Measurements from ENCODE around the gene THOC1. TPM values are rescaled to one million over a fixed set of nuclear protein-coding genes. Genes with fewer than 3 reads are reported as not detected.

THOC1 gene
- polyA plus RNA-seq, 2 donors: 17.6 to 39.2 TPM

- no peaks in the 10 kb centered on the region for H3K4me1 ChIP-seq (ENCODE audit: control insufficient read depth in 2 of 2, insufficient read depth in 2 of 2, low read length in 1 of 2)
- peaks cover 3 to 4% of the 10 kb centered on the region in 2 donors for H3K36me3 ChIP-seq (ENCODE audit: control insufficient read depth in 2 of 2, insufficient read depth in 2 of 2, low read length in 1 of 2)
- no peaks in the 10 kb centered on the region for H3K9me3 ChIP-seq (ENCODE audit: control insufficient read depth in 2 of 2, insufficient read depth in 1 of 2, low read depth in 1 of 2, low read length in 1 of 2)
- 82 to 93% methylated on average over 4 of the region's 4 CpGs for WGBS, 2 donors
- no peak overlapping the region for H3K27ac ChIP-seq (ENCODE audit: low read depth in 2 of 2, low read length in 1 of 2)
- no peak overlapping the region for H3K4me3 ChIP-seq (ENCODE audit: low read depth in 1 of 2, low read length in 2 of 2)
- H3K27me3 ChIP-seq (ENCODE audit: control insufficient read depth in 1 of 2, insufficient read depth in 2 of 2, low read length in 2 of 2): no peaks in the 10 kb centered on the region
These were observed 39.9 kb downstream of the THOC1 start for GRCh38 chr18:227902-228301.

- no peak overlapping the region for H3K4me3 ChIP-seq (ENCODE audit: low read depth in 1 of 2, low read length in 2 of 2)
- WGBS, 2 donors: 88 to 94% methylated on average over 6 of the region's 6 CpGs
- no peak overlapping the region for H3K27ac ChIP-seq (ENCODE audit: low read depth in 2 of 2, low read length in 1 of 2)
- no peaks in the 10 kb centered on the region for H3K4me1 ChIP-seq (ENCODE audit: control insufficient read depth in 2 of 2, insufficient read depth in 2 of 2, low read length in 1 of 2)
- no peaks in the 10 kb centered on the region for H3K27me3 ChIP-seq (ENCODE audit: control insufficient read depth in 1 of 2, insufficient read depth in 2 of 2, low read length in 2 of 2)
- H3K9me3 ChIP-seq (ENCODE audit: control insufficient read depth in 2 of 2, insufficient read depth in 1 of 2, low read depth in 1 of 2, low read length in 1 of 2): no peaks in the 10 kb centered on the region
- H3K36me3 ChIP-seq (ENCODE audit: control insufficient read depth in 2 of 2, insufficient read depth in 2 of 2, low read length in 1 of 2): peaks cover 3 to 4% of the 10 kb centered on the region in 2 donors
These were observed 40.5 kb downstream of the THOC1 start for GRCh38 chr18:227374-227773.

- 91 to 95% methylated on average over 4 of the region's 4 CpGs for WGBS, 2 donors
- Histone ChIP-seq H3K27ac (ENCODE audit: low read depth in 2 of 2, low read length in 1 of 2) (no peak overlapping the region), H3K4me1 (ENCODE audit: control insufficient read depth in 2 of 2, insufficient read depth in 2 of 2, low read length in 1 of 2) (no peaks in the 10 kb centered on the region), H3K9me3 (ENCODE audit: control insufficient read depth in 2 of 2, insufficient read depth in 1 of 2, low read depth in 1 of 2, low read length in 1 of 2) (no peaks in the 10 kb centered on the region), H3K4me3 (ENCODE audit: low read depth in 1 of 2, low read length in 2 of 2) (no peak overlapping the region), H3K36me3 (ENCODE audit: control insufficient read depth in 2 of 2, insufficient read depth in 2 of 2, low read length in 1 of 2) (peaks cover 3 to 4% of the 10 kb centered on the region in 2 donors), H3K27me3 (ENCODE audit: control insufficient read depth in 1 of 2, insufficient read depth in 2 of 2, low read length in 2 of 2) (no peaks in the 10 kb centered on the region)
These were observed 42.1 kb downstream of the THOC1 start for GRCh38 chr18:225745-226144.

GRCh38 chr18:220708-221107 is 47.1 kb downstream of the THOC1 start:
- Histone ChIP-seq H3K9me3 (ENCODE audit: control insufficient read depth in 2 of 2, insufficient read depth in 1 of 2, low read depth in 1 of 2, low read length in 1 of 2) (no peaks in the 10 kb centered on the region), H3K36me3 (ENCODE audit: control insufficient read depth in 2 of 2, insufficient read depth in 2 of 2, low read length in 1 of 2) (peaks cover 2 to 4% of the 10 kb centered on the region in 2 donors), H3K27me3 (ENCODE audit: control insufficient read depth in 1 of 2, insufficient read depth in 2 of 2, low read length in 2 of 2) (no peaks in the 10 kb centered on the region), H3K4me1 (ENCODE audit: control insufficient read depth in 2 of 2, insufficient read depth in 2 of 2, low read length in 1 of 2) (no peaks in the 10 kb centered on the region), H3K4me3 (ENCODE audit: low read depth in 1 of 2, low read length in 2 of 2) (no peak overlapping the region), H3K27ac (ENCODE audit: low read depth in 2 of 2, low read length in 1 of 2) (no peak overlapping the region)

GRCh38 chr18:217532-218336 is 50.1 kb downstream of the THOC1 start:
- Histone ChIP-seq H3K9me3 (ENCODE audit: control insufficient read depth in 2 of 2, insufficient read depth in 1 of 2, low read depth in 1 of 2, low read length in 1 of 2) (no peaks in the 10 kb centered on the region), H3K4me3 (ENCODE audit: low read depth in 1 of 2, low read length in 2 of 2) (no peak overlapping the region), H3K4me1 (ENCODE audit: control insufficient read depth in 2 of 2, insufficient read depth in 2 of 2, low read length in 1 of 2) (no peaks in the 10 kb centered on the region), H3K27me3 (ENCODE audit: control insufficient read depth in 1 of 2, insufficient read depth in 2 of 2, low read length in 2 of 2) (no peaks in the 10 kb centered on the region), H3K27ac (ENCODE audit: low read depth in 2 of 2, low read length in 1 of 2) (no peak overlapping the region), H3K36me3 (ENCODE audit: control insufficient read depth in 2 of 2, insufficient read depth in 2 of 2, low read length in 1 of 2) (peaks cover 5 to 10% of the 10 kb centered on the region in 2 donors)
- 83 to 91% methylated on average over 5 of the region's 5 CpGs for WGBS, 2 donors

- H3K27me3 ChIP-seq (ENCODE audit: control insufficient read depth in 1 of 2, insufficient read depth in 2 of 2, low read length in 2 of 2): no peaks in the 10 kb centered on the region
- 76% methylated on average over 5 of the region's 5 CpGs for WGBS, 2 donors
- H3K4me1 ChIP-seq (ENCODE audit: control insufficient read depth in 2 of 2, insufficient read depth in 2 of 2, low read length in 1 of 2): no peaks in the 10 kb centered on the region
- H3K4me3 ChIP-seq (ENCODE audit: low read depth in 1 of 2, low read length in 2 of 2): no peak overlapping the region
- no peaks in the 10 kb centered on the region for H3K9me3 ChIP-seq (ENCODE audit: control insufficient read depth in 2 of 2, insufficient read depth in 1 of 2, low read depth in 1 of 2, low read length in 1 of 2)
- H3K27ac ChIP-seq (ENCODE audit: low read depth in 2 of 2, low read length in 1 of 2): no peak overlapping the region
- peaks cover 15 to 16% of the 10 kb centered on the region in 2 donors for H3K36me3 ChIP-seq (ENCODE audit: control insufficient read depth in 2 of 2, insufficient read depth in 2 of 2, low read length in 1 of 2)
These were observed 52.3 kb downstream of the THOC1 start for GRCh38 chr18:215448-216010.

GRCh38 chr18:213966-214365 is 53.9 kb downstream of the THOC1 start:
- 74 to 83% methylated on average over 3 of the region's 3 CpGs for WGBS, 2 donors

GRCh38 chr18:213505-213904 is 54.3 kb downstream of the THOC1 start:
- H3K9me3 ChIP-seq (ENCODE audit: control insufficient read depth in 2 of 2, insufficient read depth in 1 of 2, low read depth in 1 of 2, low read length in 1 of 2): no peaks in the 10 kb centered on the region
- no peaks in the 10 kb centered on the region for H3K4me1 ChIP-seq (ENCODE audit: control insufficient read depth in 2 of 2, insufficient read depth in 2 of 2, low read length in 1 of 2)
- no peaks in the 10 kb centered on the region for H3K27me3 ChIP-seq (ENCODE audit: control insufficient read depth in 1 of 2, insufficient read depth in 2 of 2, low read length in 2 of 2)
- WGBS, 2 donors: 74 to 87% methylated on average over 4 of the region's 4 CpGs
- H3K27ac ChIP-seq (ENCODE audit: low read depth in 2 of 2, low read length in 1 of 2): no peak overlapping the region
- H3K36me3 ChIP-seq (ENCODE audit: control insufficient read depth in 2 of 2, insufficient read depth in 2 of 2, low read length in 1 of 2): peaks cover 15 to 16% of the 10 kb centered on the region in 2 donors
- H3K4me3 ChIP-seq (ENCODE audit: low read depth in 1 of 2, low read length in 2 of 2): no peak overlapping the region

More at GRCh38 chr18:213966-214365, 53.9 kb downstream of the THOC1 start:
- H3K4me1 ChIP-seq (ENCODE audit: control insufficient read depth in 2 of 2, insufficient read depth in 2 of 2, low read length in 1 of 2): no peaks in the 10 kb centered on the region
- H3K9me3 ChIP-seq (ENCODE audit: control insufficient read depth in 2 of 2, insufficient read depth in 1 of 2, low read depth in 1 of 2, low read length in 1 of 2): no peaks in the 10 kb centered on the region
- no peak overlapping the region for H3K4me3 ChIP-seq (ENCODE audit: low read depth in 1 of 2, low read length in 2 of 2)
- peaks cover 15 to 16% of the 10 kb centered on the region in 2 donors for H3K36me3 ChIP-seq (ENCODE audit: control insufficient read depth in 2 of 2, insufficient read depth in 2 of 2, low read length in 1 of 2)
- H3K27me3 ChIP-seq (ENCODE audit: control insufficient read depth in 1 of 2, insufficient read depth in 2 of 2, low read length in 2 of 2): no peaks in the 10 kb centered on the region
- H3K27ac ChIP-seq (ENCODE audit: low read depth in 2 of 2, low read length in 1 of 2): no peak overlapping the region

GRCh38 chr18:212780-213179 is 55.1 kb downstream of the THOC1 start:
- no peak overlapping the region for H3K4me3 ChIP-seq (ENCODE audit: low read depth in 1 of 2, low read length in 2 of 2)
- no peaks in the 10 kb centered on the region for H3K4me1 ChIP-seq (ENCODE audit: control insufficient read depth in 2 of 2, insufficient read depth in 2 of 2, low read length in 1 of 2)
- peaks cover 13 to 14% of the 10 kb centered on the region in 2 donors for H3K36me3 ChIP-seq (ENCODE audit: control insufficient read depth in 2 of 2, insufficient read depth in 2 of 2, low read length in 1 of 2)
- no peak overlapping the region for H3K27ac ChIP-seq (ENCODE audit: low read depth in 2 of 2, low read length in 1 of 2)
- 71 to 79% methylated on average over 1 of the region's 1 CpG for WGBS, 2 donors
- H3K9me3 ChIP-seq (ENCODE audit: control insufficient read depth in 2 of 2, insufficient read depth in 1 of 2, low read depth in 1 of 2, low read length in 1 of 2): no peaks in the 10 kb centered on the region
- no peaks in the 10 kb centered on the region for H3K27me3 ChIP-seq (ENCODE audit: control insufficient read depth in 1 of 2, insufficient read depth in 2 of 2, low read length in 2 of 2)

GRCh38 chr18:211582-211981 is 56.3 kb downstream of the THOC1 start:
- no peak overlapping the region for H3K27ac ChIP-seq (ENCODE audit: low read depth in 2 of 2, low read length in 1 of 2)
- H3K9me3 ChIP-seq (ENCODE audit: control insufficient read depth in 2 of 2, insufficient read depth in 1 of 2, low read depth in 1 of 2, low read length in 1 of 2): no peaks in the 10 kb centered on the region
- H3K4me1 ChIP-seq (ENCODE audit: control insufficient read depth in 2 of 2, insufficient read depth in 2 of 2, low read length in 1 of 2): no peaks in the 10 kb centered on the region
- no peaks in the 10 kb centered on the region for H3K27me3 ChIP-seq (ENCODE audit: control insufficient read depth in 1 of 2, insufficient read depth in 2 of 2, low read length in 2 of 2)
- H3K4me3 ChIP-seq (ENCODE audit: low read depth in 1 of 2, low read length in 2 of 2): no peak overlapping the region
- H3K36me3 ChIP-seq (ENCODE audit: control insufficient read depth in 2 of 2, insufficient read depth in 2 of 2, low read length in 1 of 2): peaks cover 11 to 14% of the 10 kb centered on the region in 2 donors

Measured in esophagus (tissue), 2 donors.